GM19455 (cell line): ENCODE data around the gene KRTCAP2.
"Not testable (repeated sequence)": the region's sequence is repeated elsewhere in the genome, so short reads cannot be mapped to it uniquely, and the experiment has no call there.

Source experiments
- ATAC-seq: cut with Tn5 transposase; IDR thresholded peaks from one replicate; pipeline ENCODE4 v1.9.1; 2021; ENCODE audit not compliant: unreplicated experiment

Gene KRTCAP2

DNA sequence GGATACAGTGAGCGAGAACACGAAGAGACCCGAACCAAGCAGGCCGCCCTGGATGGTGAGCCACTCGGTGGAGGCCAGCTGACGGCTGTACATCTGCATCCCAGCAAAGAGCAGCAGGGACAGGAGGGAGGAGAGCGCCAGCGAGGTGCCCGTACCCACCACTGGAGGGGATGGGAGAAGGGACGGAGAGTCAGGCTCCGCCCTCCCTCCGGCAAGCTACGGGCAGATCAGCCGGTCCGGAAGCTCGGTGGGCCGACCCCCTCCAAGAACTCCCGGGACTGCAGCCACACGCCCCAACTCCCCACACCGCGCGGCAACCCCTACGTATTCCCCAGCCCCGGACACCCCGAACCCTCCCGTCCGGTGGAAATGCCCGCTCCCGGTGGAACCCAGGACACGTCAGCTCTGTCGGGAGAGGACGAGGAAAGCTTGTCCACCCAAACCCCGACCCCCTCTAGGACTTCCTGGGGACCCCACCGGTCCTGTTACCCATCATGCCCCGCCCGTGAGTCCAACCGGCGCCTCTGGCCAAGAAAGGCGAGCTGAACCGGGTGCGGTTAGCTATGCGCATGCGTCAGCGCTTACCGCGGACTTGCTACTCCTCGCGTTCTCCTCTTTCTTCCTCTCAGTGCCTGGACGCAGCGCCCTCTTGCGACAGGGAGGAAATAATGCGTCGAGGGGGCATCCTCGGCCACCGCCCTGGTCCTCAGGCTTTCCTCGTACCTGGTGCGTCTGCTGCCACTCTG is at the start of gene KRTCAP2:
KRTCAP2 (minus strand) TSS at position 573 of the 746 bp plus-strand sequence; CDS start at position 493, 80 bp downstream.
- ATAC-seq: peak; percentile 63

DNA sequence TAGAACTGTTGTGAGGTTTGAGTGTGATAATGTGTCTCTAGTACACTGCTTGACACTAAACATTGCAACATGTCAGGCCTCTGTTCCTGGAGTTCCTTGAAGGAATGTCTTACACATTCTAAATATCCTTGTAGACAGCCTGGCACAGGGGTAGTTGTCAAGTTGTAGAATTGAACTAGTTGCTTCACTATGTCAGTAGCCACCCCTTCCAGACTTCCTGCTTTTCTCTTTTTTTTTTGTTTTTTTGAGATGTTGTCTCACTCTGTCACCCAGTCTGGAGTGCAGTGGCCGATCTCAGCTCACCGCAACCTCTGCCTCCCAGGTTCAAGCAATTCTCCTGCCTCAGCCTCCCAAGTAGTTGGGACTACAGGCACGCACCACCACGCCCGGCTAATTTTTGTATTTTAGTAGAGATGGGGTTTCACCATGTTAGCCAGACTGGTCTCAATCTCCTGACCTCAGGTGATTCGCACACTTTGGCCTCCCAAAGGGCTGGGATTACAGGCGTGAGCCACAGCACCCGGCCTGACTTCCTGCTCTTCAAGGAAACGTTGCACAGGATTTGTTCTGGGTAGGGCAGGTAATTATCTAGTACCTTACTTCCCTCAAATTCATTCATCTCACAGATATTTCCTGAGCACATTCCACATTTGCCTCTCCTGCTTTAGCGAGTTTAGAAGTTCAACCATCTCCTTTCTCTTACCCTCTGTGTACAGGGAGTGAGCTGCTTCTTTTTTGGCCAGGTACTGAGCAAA is 47.3 kb upstream of the KRTCAP2 start:
- ATAC-seq: not testable (repeated sequence)

DNA sequence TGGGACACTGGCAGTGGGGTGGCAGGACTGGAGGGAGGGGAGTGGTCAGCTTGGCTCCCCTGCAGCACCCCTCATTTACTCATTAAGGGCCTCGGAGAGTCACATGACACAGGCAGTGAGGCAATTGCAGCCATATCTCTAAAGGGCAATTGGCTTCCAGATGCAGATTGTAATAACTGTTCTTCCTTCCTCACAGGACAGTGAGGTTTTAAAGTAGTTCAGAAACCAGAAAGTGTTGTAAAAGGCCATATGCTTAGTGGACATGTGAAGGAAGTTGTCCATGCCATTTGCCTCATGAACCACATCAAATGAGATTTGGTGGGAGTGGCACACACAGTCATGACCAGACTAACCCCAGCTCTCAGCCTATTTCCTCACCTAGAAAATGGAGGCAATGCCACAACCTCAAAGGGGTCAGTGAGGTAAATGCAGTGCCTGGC is 46.5 kb upstream of the KRTCAP2 start:
- ATAC-seq: no peak

DNA sequence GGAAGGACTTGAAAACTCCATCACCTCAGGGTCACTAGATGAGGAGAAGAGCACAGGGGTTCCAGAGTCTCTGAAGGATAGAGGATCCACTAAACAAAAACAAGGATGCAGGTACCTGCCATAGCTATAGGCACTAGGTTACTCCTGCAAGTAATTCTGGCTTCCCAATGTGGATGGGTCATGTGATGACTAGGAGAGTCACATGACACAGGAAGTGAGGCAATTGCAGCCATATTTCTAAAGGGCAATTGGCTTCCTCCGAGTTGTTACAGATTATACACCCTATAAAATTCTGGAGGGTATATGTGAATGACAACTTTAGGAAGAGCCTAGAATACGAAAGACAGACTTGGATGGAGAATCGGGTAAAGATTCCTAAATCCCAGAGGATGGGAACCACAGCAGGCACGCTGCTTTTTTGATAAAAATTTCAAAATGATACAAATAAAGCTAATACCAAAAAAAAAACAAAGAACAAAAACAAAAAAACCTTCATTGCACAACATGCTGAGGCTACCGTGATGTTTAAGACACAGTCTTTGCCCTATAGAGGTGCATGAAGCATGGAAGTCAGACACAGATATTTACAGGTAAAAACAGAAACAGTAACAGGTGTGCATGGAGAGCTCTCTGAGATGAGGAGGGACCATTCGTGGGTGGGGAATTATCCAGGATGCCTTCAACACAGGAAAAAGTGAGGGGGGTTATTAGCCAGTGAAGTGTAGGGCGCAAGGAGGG is 45.9 kb upstream of the KRTCAP2 start:
- ATAC-seq: no peak

DNA sequence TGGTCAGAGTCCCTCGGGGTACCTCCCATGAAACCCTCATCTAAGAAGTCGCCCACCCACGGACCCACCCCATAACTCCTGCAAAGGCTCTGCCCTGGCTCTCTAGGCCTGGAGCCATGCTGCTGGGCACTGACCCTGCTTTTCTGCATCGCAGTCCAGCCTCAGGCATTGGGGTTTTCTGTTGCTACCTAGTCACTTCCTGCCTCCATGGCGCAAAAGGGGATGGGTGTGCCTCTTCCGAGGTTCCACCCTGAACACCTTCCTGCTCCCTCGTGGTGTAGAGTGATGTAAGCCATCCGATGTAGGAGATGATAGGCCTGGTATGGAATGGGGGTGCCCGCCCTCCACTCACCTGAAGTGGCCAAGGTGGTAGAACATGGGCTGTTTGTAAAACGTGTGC is 41.6 kb upstream of the KRTCAP2 start:
- not testable (repeated sequence) for ATAC-seq

DNA sequence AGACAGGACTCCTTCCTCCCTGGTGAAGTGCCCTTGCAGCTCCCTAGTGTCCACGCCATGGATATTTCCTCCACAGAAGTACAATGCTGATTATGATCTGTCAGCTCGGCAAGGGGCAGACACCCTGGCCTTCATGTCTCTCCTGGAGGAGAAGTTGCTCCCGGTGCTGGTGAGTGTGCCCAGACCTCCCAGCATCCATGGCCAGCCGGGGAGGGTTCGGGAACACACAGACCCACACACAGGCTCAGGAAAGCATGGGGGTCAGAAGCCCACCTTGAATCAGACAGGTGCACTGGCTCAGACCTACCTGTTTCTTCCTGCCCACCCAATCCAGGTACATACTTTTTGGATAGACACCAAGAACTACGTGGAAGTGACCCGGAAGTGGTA is 38.9 kb upstream of the KRTCAP2 start:
- ATAC-seq: not testable (repeated sequence)

DNA sequence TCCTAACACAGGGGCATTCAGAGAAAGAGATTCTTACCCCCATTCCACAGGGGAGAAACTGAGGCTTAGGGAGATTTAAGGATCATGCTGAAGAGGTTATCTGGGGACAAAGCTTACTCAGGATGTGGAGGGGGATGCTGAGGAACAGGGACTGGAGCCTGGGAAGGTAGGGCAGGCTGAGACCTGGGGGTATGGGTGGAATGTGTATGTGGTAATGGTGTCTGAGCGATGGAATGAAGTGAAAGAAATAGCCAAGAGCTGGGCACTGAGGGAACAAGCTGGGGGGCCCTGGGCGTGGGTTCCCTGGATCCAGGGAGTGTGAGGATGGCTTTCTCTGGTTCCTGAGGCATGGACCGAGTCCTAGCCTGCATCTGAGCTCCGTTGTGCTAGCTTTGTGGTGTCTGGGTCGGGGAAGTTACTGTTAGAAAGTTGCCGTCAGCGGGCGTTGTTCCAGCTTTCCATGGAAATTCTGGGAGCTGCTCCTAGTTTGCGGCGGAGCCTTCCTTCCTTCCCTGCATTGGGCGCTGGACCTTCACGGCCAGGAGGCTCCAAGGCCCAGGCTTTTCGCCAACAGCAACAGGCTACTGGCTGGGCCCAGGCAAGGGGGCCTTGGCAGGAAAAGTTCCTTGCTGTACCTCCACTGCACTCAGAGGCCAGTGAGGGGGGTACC is 38.4 kb upstream of the KRTCAP2 start:
- not testable (repeated sequence) for ATAC-seq

DNA sequence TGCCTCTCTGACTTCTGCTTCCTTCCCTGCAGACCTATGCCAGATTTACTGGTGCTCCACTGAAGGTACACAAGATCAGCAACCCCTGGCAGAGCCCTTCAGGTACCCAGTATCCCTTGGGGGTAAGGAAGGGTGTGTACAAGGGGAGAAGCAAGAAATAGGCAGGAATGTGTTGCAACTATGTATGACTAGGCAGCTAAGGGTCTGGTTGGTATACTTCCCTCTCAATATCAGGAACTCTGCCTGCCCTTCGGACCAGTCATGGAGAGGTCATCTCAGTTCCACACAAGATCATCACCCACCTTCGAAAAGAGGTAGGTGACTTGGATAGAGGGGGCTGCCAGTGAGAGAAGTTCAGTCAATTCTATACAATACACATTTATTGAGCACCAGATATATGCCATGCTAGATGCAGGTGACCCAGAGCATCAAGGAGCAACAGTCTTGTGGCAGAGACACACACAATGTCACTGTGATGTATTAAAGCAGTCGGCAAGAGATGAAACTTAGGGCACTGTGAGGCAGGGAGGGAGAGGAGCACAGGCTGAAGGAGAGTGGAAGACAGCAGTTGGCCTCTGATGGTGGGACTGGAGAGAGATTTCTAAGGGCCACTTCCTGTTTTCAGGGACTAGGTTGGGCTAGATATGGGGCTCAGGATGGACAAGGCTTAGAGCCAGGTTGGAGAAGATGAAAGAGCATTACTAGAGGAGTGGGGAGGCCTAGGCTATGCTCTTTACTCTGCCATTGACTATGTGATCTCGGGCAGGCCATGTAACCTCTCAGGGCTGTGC is 37.4 kb upstream of the KRTCAP2 start:
- ATAC-seq: no peak

DNA sequence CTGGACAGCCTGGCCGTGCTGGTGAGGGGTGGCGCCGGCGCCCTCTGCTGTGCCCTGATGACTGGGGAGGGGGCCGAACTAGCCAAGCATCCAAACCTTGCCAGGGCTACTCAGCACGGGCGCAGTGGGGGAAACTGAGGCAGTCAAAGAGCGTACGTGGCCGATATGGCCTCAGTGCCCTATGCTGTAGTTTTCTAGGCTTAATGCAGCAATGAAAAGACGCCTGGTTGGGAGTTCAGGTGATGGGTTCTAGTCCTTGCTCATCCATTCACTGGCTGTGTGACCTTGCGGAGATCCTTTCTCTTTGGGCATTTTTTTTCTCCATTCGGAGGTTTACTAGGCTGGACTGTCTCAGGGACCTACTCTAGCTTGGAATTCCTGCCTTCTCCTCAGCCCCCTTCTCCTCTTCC is 36.2 kb upstream of the KRTCAP2 start:
- ATAC-seq: no peak

DNA sequence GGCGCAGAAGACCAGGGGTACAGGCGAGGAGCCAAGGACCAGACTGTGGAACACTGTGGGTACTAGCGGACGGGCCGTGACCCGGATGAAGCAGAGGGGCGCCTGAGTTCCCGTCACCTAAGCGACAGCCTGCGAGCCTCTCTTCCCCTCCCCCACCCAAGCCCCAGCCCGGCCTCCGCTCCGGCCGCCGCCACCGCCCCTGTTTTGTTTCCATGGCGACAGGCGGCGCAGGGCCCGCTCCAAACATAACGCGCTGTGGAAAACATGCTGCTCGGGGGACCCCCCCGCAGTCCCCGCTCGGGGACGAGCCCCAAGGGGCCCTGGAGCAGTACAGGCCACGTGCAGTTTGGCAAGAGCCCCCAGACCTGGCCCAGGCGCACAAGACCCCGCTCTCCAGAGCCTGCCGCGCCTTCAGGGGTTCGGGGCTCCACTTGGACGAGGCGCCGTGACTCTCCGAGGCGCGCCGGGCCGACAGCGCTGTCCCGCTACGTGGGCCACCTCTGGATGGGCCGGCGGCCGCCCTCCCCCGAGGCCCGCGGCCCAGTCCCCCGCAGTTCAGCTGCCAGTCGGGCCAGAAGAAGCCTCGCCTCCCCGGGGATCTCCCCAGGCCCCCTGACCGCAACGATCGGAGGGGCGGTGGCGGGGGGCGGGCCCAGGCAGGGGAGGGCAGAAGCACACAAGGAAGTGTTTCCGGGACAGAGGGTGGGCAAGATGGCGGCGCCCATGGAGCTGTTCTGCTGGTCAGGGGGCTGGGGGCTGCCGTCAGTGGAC is 35.6 kb upstream of the KRTCAP2 start, which contains the start of gene MTX1:
MTX1 (plus strand) TSS at position 155 of the 771 bp plus-strand sequence; CDS start at position 265, 110 bp downstream.
- ATAC-seq: peak; percentile 76

DNA sequence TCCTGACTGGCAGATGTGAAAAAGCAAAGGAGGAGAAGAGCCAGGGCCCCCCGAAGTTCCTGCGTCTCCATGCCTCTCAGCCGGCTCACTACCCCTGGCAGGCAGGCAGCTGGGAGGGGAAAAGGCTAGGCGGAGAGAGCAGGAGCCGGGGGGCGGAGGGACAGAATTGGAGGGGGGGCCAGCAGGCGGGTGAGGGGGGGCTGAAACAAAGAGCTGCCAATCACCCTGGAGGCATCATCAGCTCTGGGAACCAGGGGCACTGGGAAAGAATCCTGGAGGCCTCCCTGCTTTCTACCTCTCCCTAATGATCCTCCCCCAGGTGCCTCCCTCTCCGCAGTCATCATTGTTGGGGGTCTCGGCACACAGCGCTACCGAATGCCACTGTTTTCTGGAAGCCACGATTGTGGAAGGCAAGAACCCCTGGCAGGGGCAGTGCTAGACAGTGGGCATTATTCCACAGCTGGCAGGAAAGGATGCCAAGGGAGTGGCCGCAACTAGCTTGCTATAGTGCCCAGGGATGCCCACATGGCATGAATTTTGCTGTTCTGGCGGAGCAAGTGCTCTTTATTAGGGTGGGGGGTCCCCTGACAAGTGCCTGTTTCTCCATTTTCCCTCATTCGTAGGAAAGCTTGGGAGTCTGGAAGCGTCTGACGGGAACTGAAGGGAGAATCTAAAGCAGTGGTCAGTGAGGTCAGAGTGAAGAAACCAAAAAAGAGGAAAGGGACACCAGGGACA is 34.9 kb upstream of the KRTCAP2 start, which contains the start of gene THBS3:
THBS3 (minus strand) TSS at position 92 of the 735 bp plus-strand sequence; CDS start at position 71, 21 bp downstream.
- ATAC-seq: no peak

DNA sequence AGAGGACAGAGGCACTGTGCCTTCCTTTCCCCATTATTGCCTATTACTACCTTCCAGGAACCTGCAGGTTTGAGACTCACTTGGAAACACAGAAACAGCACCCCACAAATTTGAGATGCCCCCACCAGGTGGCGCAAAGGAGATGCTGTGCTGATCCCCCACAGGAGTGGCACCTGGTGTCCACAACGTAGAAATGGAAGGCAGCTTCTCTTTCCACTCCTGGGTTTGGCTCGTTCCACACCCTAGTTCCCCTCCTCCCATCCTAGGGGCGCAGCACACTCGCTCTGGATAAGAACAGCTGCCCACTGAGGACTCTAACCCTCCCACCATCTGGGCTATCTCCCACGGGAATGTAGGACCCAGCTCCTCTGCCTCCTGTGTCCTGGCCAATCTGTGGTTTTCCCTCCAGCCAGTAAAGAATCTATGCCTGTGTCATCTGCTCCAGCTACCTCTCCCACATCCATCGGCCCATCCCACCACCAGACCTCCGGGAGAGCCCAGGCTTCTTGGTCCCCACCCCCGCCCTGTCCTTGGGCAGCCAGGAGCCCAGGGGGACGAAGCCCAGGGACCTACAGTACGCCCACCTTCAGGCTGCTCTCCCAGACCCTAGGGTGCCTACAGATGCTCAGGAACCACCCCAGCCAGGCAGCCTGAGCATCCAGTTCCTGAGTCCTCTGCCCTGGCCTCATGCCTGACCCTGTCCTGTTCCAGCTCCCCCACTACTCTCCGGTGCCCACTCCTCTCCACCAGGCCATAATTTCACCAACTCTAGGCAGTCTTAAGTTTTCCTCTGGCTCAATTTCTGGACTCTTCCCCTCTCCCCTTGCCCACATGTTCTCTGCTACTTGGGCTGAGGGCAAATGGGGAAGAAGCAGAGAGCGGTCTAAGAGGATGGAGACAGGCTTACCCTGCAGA is 34.0 kb upstream of the KRTCAP2 start:
- no peak for ATAC-seq

DNA sequence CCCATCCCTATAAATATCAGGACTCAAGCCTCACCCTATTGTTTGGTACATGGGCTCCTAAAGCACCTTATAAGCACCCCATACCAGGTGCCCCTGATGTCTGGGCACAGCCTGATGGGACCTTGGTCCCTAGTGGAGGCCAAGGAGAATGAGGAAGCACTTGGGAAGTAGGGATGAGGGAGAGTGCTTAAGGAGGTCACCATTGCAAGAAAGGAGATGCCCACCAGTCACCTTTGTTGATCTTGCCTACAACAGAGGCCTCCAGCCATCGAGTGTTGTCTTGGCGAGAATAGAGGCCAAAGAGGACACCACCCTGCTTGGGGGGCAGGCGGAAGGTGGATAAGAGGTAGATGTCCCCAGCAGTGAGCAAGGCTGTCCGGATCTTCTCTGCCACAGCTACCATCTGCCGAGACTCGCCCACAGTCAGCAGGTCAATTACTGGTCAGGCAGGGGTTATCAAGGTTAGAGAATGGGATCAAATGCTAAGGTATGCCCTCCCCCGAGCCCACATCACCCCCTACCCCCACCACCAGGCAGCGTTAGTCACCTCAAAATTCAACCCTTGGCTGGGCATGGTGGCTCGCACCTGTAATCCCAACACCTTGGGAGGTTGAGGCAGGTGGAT is 33.0 kb upstream of the KRTCAP2 start:
- ATAC-seq: no peak

DNA sequence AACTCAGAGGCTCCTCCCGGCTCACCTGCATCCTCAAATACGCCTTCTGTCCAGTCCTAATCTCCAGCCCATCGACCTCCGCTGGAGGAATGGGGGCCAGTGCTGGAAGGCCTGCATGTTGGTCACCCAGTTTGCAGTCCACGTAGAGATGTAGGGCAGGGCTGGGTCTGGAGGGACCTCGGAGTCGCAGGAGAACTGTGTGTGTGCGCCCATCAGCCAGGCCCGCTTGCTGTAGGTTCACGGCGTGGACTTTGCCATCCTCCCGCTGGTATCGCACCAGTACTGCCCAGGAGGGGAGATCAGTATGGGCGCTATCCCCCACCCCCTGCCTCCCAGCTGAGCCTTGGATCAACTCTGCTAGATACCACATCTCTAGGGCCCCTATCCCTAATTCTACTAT is 31.9 kb upstream of the KRTCAP2 start:
- ATAC-seq: no peak

DNA sequence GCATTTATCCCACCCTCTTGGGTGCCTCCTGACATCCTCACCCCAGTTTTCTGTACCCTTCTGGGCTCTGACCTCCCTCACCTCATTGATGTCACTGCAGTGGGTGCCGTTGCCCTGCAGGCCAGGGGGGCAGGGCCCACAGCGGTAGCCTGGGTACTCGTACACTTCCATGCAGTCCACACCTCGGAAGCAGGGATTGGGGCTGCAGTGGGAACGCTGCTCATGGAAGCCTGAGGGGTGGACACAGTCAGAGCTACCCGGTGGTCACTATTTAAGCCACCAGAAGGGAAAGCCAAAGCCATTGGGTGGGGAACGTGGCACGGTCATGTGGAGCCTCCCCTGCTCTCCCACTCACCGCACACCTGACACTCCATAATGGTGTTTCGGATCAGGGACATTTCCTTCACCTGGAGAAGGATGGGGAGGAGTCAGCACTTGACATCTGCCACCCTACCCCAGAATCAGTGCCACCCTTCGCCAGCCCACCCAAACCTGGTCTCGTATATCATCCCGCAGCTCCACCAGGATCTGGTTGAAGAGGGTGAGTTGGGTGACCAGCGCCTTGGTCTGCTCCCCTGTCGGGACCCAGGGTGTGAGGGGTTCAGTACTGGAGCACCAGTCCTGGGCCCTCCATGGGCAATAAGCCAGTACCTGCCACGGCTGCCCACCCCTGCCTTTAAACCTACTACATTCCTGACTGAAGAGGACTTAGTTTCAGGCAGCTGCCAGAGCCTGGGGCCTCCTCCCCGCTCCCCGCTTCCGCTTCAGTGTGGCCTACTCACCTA is 29.8 kb upstream of the KRTCAP2 start:
- no peak for ATAC-seq

DNA sequence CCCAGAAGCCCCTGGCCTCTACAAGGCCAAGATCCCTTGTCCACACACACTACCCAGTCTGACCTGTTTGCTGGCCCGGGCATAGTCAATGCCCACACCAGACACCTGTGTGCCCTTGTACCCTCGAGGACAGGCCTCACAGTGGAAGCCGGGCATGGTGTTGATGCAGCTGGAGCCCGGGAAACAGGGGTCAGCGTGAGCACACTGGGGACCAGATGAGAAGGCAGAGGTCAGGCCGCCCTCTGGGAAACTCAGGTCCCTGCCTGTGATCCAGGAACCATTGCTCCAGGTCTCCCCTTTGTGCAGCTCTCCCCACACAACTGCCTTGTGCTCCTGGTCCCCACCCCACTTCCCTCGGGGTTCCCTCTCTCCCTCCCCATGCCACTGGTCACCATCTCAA is 29.1 kb upstream of the KRTCAP2 start:
- no peak for ATAC-seq
